Endothelial cell of umbilical vein (primary cell): ENCODE measurements around the gene VAV2.

Source experiments
- EZH2 ChIP-seq: IDR thresholded peaks from 2 replicates; pipeline ENCODE4 v1.6.1; 2012; ENCODE audit warnings: borderline replicate concordance, low read depth, mild to moderate bottlenecking, moderate library complexity, low read length, inconsistent platforms; ENCODE audit not compliant: severe bottlenecking
- GATA2 ChIP-seq: IDR thresholded peaks from 2 replicates; pipeline ENCODE4 v1.7.0; 2011; ENCODE audit warnings: low read depth, mild to moderate bottlenecking, moderate library complexity, mixed read lengths, low read length; ENCODE audit not compliant: insufficient read length, insufficient read depth
- JUN ChIP-seq: IDR thresholded peaks from 2 replicates; pipeline ENCODE4 v1.6.1; 2011; ENCODE audit warnings: borderline replicate concordance, low read depth; ENCODE audit not compliant: insufficient read length, insufficient read depth
- POLR2A ChIP-seq: IDR thresholded peaks from 2 replicates; pipeline ENCODE4 v1.6.1; 2012; ENCODE audit warnings: low read depth, mild to moderate bottlenecking, control low read depth, low read length
- POLR2AphosphoS5 ChIP-seq: IDR thresholded peaks from 2 replicates; pipeline ENCODE4 v1.6.1; 2012; ENCODE audit warnings: low read depth, mild to moderate bottlenecking, control low read depth, low read length, moderate library complexity; ENCODE audit not compliant: insufficient read depth
- TF ChIP-seq, protein P1 (sequence below), 2 donors: IDR thresholded peaks; 1 replicate in 1 of 2; 2 replicates in 1 of 2; pipeline ENCODE4 v1.5.1; 2011; ENCODE audit warnings: low read length in 2 of 2, mild to moderate bottlenecking in 2 of 2, moderate library complexity in 2 of 2, control low read depth in 1 of 2, inconsistent platforms in 1 of 2, low read depth in 1 of 2; ENCODE audit not compliant: insufficient read depth in 1 of 2; ENCODE audit errors: extremely low read depth in 1 of 2
- TF ChIP-seq, protein P2 (sequence below): IDR thresholded peaks from 2 replicates; pipeline ENCODE4 v1.6.1; 2011; ENCODE audit not compliant: insufficient read depth, insufficient read length

GRCh38 chr9:133888048-133888808 is 103.9 kb downstream of the VAV2 start:
- TF ChIP-seq, protein P1, sequence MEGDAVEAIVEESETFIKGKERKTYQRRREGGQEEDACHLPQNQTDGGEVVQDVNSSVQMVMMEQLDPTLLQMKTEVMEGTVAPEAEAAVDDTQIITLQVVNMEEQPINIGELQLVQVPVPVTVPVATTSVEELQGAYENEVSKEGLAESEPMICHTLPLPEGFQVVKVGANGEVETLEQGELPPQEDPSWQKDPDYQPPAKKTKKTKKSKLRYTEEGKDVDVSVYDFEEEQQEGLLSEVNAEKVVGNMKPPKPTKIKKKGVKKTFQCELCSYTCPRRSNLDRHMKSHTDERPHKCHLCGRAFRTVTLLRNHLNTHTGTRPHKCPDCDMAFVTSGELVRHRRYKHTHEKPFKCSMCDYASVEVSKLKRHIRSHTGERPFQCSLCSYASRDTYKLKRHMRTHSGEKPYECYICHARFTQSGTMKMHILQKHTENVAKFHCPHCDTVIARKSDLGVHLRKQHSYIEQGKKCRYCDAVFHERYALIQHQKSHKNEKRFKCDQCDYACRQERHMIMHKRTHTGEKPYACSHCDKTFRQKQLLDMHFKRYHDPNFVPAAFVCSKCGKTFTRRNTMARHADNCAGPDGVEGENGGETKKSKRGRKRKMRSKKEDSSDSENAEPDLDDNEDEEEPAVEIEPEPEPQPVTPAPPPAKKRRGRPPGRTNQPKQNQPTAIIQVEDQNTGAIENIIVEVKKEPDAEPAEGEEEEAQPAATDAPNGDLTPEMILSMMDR (IDR thresholded peaks at IDR 0.05; ENCODE audit: extremely low read depth in 1 of 2, insufficient read depth in 1 of 2, low read depth in 1 of 2, low read length in 2 of 2) = no peak
- TF ChIP-seq POLR2A = no peak
- TF ChIP-seq, protein P2, sequence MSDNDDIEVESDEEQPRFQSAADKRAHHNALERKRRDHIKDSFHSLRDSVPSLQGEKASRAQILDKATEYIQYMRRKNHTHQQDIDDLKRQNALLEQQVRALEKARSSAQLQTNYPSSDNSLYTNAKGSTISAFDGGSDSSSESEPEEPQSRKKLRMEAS = no peak
- no peak for TF ChIP-seq JUN
- no peak for TF ChIP-seq EZH2
- TF ChIP-seq POLR2AphosphoS5 = no peak
- TF ChIP-seq GATA2 = no peak
